HG03280 (cell line): ENCODE data around the gene TSPY1.
"Not testable (repeated sequence)": the region's sequence is repeated elsewhere in the genome, so short reads cannot be mapped to it uniquely, and the experiment has no call there.

ENCODE experiments used
- ATAC-seq: cut with Tn5 transposase; IDR thresholded peaks from one replicate; pipeline ENCODE4 v1.9.1; 2021; ENCODE audit warnings: mild to moderate bottlenecking, moderate library complexity; ENCODE audit not compliant: unreplicated experiment

The TSPY1 gene

DNA sequence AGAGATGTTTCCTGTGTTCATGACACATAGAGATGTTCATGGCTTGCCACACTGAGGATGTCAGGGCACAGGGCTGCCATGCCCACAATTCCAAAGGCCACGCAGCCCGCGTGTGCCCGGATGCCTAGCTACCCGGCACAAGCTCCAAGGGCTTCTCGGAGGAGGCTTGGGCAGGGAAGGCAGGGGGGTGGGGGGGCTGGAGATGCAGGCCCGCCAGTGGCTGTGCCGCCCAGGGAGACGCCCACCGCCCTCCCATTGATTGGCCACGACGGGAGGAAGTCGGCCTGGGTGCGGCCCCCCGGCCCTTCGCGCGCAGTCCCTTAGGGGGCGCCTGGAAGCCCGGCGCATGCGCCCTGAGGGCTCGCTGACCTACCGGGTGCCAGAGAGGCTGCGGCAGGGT, at the start of gene TSPY1:
TSPY1 (plus strand) TSS at position 301 of the 400 bp plus-strand sequence; CDS start at position 347, 46 bp downstream.
- not testable (repeated sequence) for ATAC-seq

DNA sequence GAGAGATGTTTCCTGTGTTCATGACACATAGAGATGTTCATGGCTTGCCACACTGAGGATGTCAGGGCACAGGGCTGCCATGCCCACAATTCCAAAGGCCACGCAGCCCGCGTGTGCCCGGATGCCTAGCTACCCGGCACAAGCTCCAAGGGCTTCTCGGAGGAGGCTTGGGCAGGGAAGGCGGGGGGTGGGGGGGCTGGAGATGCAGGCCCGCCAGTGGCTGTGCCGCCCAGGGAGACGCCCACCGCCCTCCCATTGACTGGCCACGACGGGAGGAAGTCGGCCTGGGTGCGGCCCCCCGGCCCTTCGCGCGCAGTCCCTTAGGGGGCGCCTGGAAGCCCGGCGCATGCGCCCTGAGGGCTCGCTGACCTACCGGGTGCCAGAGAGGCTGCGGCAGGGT, 20.2 kb downstream of the TSPY1 start, which contains the start of gene TSPY9:
TSPY9 (plus strand) TSS at position 301 of the 400 bp plus-strand sequence; CDS start at position 347, 46 bp downstream.
- not testable (repeated sequence) for ATAC-seq

DNA sequence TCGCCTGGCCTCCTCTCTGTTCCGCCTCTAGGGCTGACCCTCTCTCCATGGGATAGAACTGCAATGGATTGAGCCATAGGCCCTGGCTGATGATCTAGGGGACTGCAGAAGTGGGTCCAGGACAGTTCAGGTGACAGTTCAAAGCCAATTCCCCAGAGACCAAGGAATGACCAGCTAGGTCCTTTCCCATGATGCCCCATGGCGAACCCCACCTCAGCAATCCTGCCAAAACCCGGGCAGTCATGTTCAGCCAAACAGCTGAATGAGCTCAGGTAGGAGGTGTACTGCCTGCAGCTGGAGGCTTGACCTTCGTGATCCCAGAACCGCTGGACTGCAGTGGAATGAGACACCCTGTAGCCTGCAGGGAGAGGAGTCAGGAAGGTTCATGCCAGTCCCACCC, 37.6 kb downstream of the TSPY1 start:
- ATAC-seq = not testable (repeated sequence)

GRCh38 chrY:9516287-9516686, 49.5 kb downstream of the TSPY1 start:
- not testable (repeated sequence) for ATAC-seq
